ENCODE data around the gene CLN5. TPM values are rescaled to one million over a fixed set of nuclear protein-coding genes. Genes with fewer than 3 reads are reported as not detected.
A peak's percentile ranks its signal among the peaks of the same experiment; 100 is the strongest.

Gene CLN5
- total RNA-seq, 4 donors from 2014 or later, result 20.2 to 39.7 (median 27.0) TPM

GRCh38 chr13:76980075-76980718 is 11.7 kb upstream of the CLN5 start:
- Histone ChIP-seq H3K36me3 (no peaks in the 10 kb centered on the region), H3K4me1 (peaks cover 0 to 11% (median 5%) of the 10 kb centered on the region in 3 donors), H3K27ac (no peak overlapping the region), H3K4me3 (peak overlapping the region in 1 of 2 donors; percentile 39), H3K9me3 (no peaks in the 10 kb centered on the region), H3K27me3 (peaks cover 8% of the 10 kb centered on the region)
- peak; percentile 89 for ATAC-seq
- WGBS, 2 donors (ENCODE audit: low coverage in 1 of 2), result 5 to 10% methylated on average over 5 to 17 of the region's 34 CpGs
- TF ChIP-seq CTCF (IDR thresholded peaks at IDR 0.05) (peak; percentile 80 to 99 (median 90)), POLR2A (IDR thresholded peaks at IDR 0.05) (no peak)

- Histone ChIP-seq H3K4me1 (peaks cover 0 to 11% (median 5%) of the 10 kb centered on the region in 3 donors), H3K27me3 (peaks cover 8% of the 10 kb centered on the region), H3K27ac (no peak overlapping the region), H3K36me3 (no peaks in the 10 kb centered on the region), H3K9me3 (no peaks in the 10 kb centered on the region), H3K4me3 (no peak overlapping the region)
- WGBS, 2 donors (ENCODE audit: low coverage in 1 of 2), result 63 to 74% methylated on average over 5 to 6 of the region's 6 CpGs
- no peak for ATAC-seq
- TF ChIP-seq POLR2AphosphoS5 (IDR thresholded peaks at IDR 0.05), result no peak
- TF ChIP-seq EP300 (IDR thresholded peaks at IDR 0.05), result no peak
- no peak for TF ChIP-seq CTCF (IDR thresholded peaks at IDR 0.05)
- no peak for TF ChIP-seq POLR2A (IDR thresholded peaks at IDR 0.05)
These were observed 9.8 kb upstream of the CLN5 start for GRCh38 chr13:76982061-76982460.

- Histone ChIP-seq H3K4me1 (peaks cover 0 to 11% (median 5%) of the 10 kb centered on the region in 3 donors), H3K27me3 (peaks cover 8% of the 10 kb centered on the region), H3K9me3 (no peaks in the 10 kb centered on the region), H3K36me3 (no peaks in the 10 kb centered on the region), H3K4me3 (no peak overlapping the region), H3K27ac (no peak overlapping the region)
- 70 to 76% methylated on average over 3 to 5 of the region's 5 CpGs for WGBS, 2 donors (ENCODE audit: low coverage in 1 of 2)
- no peak for ATAC-seq
- no peak for TF ChIP-seq CTCF (IDR thresholded peaks at IDR 0.05)
- no peak for TF ChIP-seq POLR2A (IDR thresholded peaks at IDR 0.05)
- no peak for TF ChIP-seq POLR2AphosphoS5 (IDR thresholded peaks at IDR 0.05)
- no peak for TF ChIP-seq EP300 (IDR thresholded peaks at IDR 0.05)
These were observed 8.2 kb upstream of the CLN5 start for GRCh38 chr13:76983676-76984075.

GRCh38 chr13:76991432-76991795 is 467 bp upstream of the CLN5 start:
- H3K9me3 ChIP-seq, result no peaks in the 10 kb centered on the region
- peaks cover 0 to 12% of the 10 kb centered on the region in 2 donors for H3K36me3 ChIP-seq
- ATAC-seq, result peak; percentile 14
- H3K4me1 ChIP-seq, result peaks cover 0 to 42% (median 0%) of the 10 kb centered on the region in 3 donors
- WGBS, 2 donors (ENCODE audit: low coverage in 1 of 2), result 32 to 47% methylated on average over 8 to 14 of the region's 15 CpGs
- TF ChIP-seq CTCF (IDR thresholded peaks at IDR 0.05) (no peak), POLR2A (IDR thresholded peaks at IDR 0.05) (no peak), POLR2AphosphoS5 (IDR thresholded peaks at IDR 0.05) (no peak), EP300 (IDR thresholded peaks at IDR 0.05) (no peak)
- H3K27ac ChIP-seq, result peak overlapping the region; percentile 89 to 95 (median 93)
- H3K4me3 ChIP-seq, result peak overlapping the region; percentile 78 to 85
- no peaks in the 10 kb centered on the region for H3K27me3 ChIP-seq

GRCh38 chr13:76992548-76993001 is 694 bp downstream of the CLN5 start:
- 0 to 1% methylated on average over 9 to 16 of the region's 20 CpGs for WGBS, 2 donors (ENCODE audit: low coverage in 1 of 2)
- ATAC-seq, result peak; percentile 2

More at GRCh38 chr13:76992548-76993001, 694 bp downstream of the CLN5 start:
- Histone ChIP-seq H3K27ac (peak overlapping the region; percentile 89 to 95 (median 93)), H3K4me1 (peaks cover 0 to 42% (median 0%) of the 10 kb centered on the region in 3 donors), H3K4me3 (peak overlapping the region; percentile 78 to 85), H3K27me3 (no peaks in the 10 kb centered on the region), H3K9me3 (no peaks in the 10 kb centered on the region), H3K36me3 (peaks cover 0 to 24% of the 10 kb centered on the region in 2 donors)
- TF ChIP-seq EP300 (IDR thresholded peaks at IDR 0.05), result no peak
- no peak for TF ChIP-seq POLR2A (IDR thresholded peaks at IDR 0.05)
- no peak for TF ChIP-seq POLR2AphosphoS5 (IDR thresholded peaks at IDR 0.05)
- no peak for TF ChIP-seq CTCF (IDR thresholded peaks at IDR 0.05)
